Suppressor macrophage treated with lipopolysaccharide for 1 hour (primary cell): ENCODE data around the gene CRYBG3.
"Not testable (repeated sequence)": the region's sequence is repeated elsewhere in the genome, so short reads cannot be mapped to it uniquely, and the experiment has no call there.

Experiments used
- DNase-seq, 3 donors: peaks; one replicate each; pipeline ENCODE4 v3.0.0-alpha.2; 2020 to 2022

The CRYBG3 gene

DNA sequence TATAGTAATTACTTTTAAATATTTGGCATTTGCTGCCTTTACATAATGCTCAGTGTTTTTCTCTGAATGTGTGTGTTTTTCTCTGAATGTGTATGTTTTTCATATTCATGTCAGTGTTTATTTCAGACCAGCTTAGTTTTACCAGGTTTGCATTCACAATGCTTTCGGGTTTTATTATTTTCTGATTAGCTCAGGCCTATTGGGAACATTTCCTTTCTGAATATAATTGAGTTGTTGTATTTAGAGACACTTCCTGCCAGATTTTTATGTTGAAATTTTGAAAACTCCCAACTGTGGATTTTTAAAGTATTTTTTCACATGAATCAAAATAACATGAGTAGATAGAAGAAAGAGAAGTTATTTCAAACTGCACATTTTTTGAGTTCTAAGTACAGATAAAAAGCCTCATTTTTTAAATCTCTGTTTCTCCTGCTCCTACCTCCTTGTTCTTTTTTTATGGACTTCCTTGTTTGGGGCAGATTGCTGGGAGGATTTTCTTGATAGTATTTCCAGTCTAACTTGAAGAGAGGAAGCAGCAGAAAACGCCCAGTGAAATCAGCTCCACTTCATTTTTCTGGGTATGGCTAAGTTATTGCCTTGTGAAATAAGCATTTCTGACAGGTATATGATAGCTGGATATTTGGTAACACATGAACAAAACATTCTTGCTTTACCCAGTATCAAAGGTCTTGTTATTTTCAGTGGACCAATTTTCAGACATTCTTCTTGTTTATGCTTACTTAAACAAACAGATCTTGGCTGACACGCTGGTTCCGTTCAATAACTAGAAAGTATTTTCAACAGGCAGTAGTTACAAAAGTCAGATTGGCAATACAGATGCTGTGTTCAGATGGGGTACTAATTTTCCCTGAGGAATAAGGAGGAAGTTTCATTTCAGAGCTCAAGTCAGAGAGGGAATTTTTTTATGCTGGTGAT, 79.8 kb downstream of the CRYBG3 start:
- peak; percentile 12 to 48 (median 43) for DNase-seq

- not testable (repeated sequence) for DNase-seq
These were observed 88.0 kb downstream of the CRYBG3 start for GRCh38 chr3:97909830-97910229.

DNA sequence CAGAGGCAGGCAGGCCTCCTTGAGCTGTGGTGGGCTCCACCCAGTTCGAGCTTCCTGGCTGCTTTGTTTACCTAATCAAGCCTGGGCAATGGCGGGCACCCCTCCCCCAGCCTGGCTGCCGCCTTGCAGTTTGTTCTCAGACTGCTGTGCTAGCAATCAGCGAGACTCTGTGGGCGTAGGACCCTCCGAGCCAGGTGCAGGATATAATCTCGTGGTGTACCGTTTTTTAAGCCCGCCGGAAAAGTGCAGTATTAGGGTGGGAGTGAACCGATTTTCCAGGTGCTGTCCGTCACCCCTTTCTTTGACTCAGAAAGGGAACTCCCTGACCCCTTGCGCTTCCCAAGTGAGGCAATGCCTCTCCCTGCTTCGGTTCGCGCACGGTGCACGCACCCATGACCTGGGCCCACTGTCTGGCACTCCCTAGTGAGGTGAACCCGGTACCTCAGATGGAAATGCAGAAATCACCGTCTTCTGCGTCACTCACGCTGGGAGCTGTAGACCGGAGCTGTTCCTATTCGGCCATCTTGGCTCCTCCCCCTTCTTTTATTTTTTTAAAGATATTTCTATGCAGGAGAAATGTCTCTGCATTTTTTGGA, 88.5 kb downstream of the CRYBG3 start:
- DNase-seq = peak in 1 of 3 donors; percentile 3

DNA sequence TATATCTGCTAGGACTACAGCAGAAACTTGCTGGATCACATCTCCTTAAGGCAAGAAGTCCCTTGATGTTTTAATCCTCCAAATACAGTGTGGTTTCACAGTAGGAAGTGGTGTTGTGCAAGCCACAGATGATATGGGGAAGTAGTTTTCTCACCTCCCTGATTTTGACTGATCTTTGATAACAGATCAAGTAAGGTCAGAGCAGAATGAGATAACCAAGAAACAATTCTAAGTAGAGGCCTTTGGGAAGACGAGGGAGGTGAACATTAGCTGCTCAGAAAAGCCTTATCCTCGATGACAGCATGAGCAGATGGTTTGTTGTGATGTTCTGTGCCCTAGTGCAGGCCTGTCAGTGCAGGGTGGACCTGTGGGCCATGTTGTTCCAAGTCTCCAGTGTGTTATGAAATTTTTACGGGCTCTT, 89.1 kb downstream of the CRYBG3 start:
- DNase-seq = peak; percentile 30 to 51 (median 50)

DNA sequence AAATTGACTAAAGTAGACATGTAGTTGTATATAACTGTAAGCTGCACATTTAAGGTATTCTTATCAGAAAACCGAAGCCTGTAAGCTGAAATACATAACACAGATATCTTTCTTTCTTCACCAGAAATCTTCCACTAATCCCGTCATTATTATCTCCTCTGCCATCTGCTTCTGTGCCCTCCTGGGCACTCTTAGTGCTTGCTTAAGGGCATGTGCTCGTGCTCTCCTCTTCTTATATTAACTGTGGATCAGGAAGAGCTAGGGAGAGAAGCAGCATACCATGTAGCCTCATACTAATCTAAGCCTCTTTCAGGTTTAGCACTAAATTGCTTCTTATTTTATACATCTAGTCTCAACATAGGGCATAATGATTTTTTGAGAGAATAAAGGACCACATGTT, 89.6 kb downstream of the CRYBG3 start:
- DNase-seq = no peak

DNA sequence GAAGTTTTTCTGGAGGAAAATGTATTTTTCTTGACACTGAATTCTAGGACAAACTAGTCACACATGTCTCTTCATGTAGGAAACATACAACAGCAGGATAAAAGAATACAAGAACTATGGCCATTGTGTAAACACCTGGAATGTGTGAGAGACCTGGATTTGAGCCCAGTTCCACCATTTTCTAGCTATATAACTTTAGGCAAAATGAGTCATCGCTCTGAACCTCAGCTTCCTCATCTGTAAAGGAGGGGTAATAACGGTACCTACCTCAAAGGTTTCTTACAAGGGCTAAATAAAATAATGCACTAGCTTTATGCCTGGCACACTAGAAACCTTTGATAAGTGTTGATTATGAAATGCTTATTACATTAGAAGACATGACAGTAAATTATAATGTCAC, 92.6 kb downstream of the CRYBG3 start:
- DNase-seq = no peak

DNA sequence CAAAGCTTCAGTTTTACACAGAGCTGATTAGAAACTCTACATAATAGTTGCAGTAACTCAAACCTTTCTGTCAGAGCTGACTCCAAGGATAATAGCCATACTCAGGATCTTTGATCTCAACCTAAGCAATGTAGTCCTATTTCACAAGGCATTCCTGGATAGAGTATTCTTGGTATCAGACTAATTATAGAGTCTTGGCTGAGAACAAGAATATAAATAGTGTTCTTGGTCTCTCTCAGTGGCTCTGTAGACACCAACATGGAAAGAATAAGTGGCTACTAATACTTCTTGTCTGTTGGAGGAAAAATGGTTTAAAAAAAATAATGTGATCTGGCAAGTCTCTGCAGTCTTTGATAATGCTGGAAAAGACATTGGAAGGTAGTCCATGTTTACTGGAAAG, 94.8 kb downstream of the CRYBG3 start:
- DNase-seq = no peak

GRCh38 chr3:97917813-97918536, 96.2 kb downstream of the CRYBG3 start:
- no peak for DNase-seq

DNA sequence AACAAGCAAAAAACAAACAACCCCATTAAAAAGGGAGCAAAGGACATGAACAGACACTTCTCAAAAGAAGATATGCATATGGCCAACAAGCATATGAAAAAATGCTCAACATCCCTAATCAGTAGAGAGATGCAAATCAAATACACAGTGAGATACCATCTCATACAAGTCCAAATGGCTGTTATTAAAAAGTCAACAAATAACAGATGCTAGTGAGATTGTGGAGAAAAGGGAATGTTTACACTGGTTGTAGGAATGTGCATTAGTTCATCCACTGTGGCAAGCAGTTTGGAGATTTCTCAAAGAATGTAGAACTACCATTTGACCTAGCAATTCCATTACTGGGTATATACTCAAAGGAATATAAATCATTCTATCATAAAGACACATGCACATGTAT, 105.9 kb downstream of the CRYBG3 start:
- no peak for DNase-seq

DNA sequence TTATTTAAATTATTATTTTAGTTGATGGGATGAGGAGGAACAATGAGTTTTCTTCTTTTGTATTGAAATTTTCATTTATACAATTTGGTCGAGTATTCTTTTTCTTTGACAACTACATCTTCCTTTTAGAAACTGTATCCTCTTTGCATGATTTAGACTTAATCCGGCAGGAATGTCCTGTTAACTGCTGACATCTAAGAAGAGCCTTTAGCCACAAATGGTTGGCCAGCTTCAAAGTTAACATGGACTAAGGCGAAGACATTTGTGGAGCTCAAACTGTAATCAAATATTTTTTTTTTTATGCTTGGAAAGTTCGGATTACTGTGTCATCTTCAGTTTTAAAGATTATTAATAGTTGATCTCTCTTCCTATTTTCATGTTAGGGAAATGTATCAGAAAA, 107.2 kb downstream of the CRYBG3 start:
- DNase-seq = no peak

GRCh38 chr3:97930018-97930417, 108.2 kb downstream of the CRYBG3 start:
- no peak for DNase-seq

- no peak for DNase-seq
These were observed 109.4 kb downstream of the CRYBG3 start for GRCh38 chr3:97931218-97931617.

DNA sequence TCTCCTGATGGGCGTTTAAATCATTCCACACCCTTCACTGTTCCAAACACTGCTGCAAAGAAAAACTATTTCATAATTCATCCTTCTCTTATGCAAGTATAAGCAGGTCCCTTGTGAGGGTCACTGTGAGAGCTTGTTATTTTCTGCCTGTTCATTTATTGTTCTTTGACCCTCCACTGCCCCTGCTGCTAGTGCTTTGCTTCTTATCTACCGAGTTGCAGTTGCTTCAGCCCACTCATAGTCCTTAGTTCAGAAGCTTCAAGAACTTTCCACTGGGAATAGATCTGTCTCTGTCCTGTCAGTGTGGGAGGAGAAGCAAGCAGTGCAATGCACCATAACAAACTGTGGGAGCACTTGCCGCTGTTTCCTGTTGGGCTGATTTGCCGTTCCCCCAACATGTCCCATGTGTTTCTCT, 110.6 kb downstream of the CRYBG3 start:
- no peak for DNase-seq

DNA sequence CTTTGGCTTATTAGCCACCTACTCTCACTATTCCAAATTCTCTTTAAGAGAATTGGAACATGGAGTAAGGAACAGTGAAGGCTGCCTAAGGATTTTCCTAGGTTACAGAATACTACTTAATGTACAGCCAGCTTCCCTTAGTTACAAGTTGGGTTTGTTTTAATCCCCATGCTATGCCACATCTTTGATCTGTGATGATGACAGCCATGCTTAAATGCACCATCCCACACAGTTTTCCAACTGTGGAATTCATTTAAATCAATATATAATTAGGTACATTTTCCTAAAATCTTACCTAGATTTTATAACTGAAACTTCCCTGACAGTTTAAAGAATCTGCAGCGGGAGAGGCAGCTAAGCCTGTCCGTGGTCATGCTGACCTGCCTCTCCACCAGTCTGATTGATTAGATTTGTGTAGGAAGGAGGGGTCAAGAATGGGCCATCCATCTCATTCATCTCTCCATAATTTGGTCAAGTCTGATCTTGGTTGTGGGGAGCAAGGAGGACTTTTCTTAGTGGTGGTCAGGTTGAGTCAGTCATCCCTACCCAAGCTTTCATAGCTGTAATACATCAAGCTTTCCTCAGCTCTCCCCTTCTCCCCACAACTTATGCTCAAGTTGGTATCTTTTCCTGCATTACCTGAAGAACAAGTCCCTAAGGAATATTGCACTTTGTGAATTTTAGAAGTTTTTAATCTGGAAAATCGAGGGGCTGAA, 113.3 kb downstream of the CRYBG3 start:
- no peak for DNase-seq

DNA sequence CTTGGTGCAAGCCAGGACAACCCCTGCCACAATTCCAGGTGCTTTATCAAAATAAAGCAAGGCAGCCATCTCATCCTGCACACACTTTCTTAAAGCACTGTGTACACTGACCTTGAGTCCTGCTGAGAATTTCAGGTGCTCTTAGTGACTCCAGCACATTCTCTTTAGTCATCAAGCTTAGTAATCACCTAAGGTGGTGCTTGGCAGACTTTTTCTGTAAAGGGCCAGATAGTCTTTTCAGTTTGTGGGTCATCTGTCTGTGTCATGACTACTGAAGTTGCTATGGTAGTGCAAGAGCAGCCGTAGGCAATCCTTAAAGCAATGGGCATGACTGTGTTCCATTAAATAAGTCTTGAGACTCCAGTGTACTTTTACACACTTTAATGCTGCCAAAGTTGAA, 114.0 kb downstream of the CRYBG3 start:
- no peak for DNase-seq

- DNase-seq = no peak
These were observed 115.4 kb downstream of the CRYBG3 start for GRCh38 chr3:97937205-97937604.

GRCh38 chr3:97938444-97938843, 116.6 kb downstream of the CRYBG3 start:
- DNase-seq = no peak

DNA sequence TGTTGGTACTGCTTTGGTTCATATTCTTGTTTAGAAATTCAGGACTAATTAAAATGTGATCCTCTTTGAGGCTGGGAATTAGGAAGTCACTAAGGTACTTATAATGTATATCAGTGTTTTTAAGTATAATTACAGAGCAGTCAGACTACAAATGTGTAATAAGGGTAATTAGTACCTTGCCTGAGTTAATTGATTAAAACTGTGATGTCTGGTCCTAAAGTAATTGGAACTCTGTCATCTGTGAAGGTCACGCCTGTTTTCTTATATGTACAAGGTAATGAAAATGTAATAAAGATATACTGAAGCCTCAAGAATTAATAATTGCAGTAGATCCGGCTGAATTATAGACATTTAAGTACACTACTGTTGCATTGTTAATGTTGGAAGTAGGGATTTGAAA, 117.6 kb downstream of the CRYBG3 start:
- no peak for DNase-seq

GRCh38 chr3:97940034-97940433, 118.2 kb downstream of the CRYBG3 start:
- DNase-seq = no peak

- DNase-seq = no peak
These were observed 121.2 kb downstream of the CRYBG3 start for GRCh38 chr3:97942801-97943546.

- no peak for DNase-seq
These were observed 126.7 kb downstream of the CRYBG3 start for GRCh38 chr3:97948351-97949109.

DNA sequence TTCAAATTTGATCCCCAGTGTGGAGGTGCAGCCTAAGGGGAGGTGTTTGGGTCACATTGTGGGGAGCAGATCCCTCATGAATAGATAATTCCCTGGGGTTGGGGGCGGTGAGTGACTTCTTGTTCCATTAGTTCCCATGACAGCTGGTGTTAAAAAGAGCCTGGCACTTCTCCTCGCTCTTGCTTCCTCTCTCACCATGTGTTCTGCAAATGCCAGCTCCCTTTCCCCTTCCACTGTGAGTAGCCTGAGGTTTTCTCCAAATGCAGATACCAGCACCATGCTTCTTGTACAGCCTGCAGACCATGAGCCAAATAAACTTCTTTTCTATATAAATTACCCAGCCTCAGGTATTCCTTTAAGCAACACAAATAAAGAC, 127.3 kb downstream of the CRYBG3 start:
- DNase-seq = no peak
